ENCODE results near the gene WASF3. TPM values are rescaled to one million over a fixed set of nuclear protein-coding genes. Genes with fewer than 3 reads are reported as not detected.

Gene WASF3
- total and polyA plus RNA-seq, 2 donors from 2014 or later: 3.7 to 18.5 TPM

DNA sequence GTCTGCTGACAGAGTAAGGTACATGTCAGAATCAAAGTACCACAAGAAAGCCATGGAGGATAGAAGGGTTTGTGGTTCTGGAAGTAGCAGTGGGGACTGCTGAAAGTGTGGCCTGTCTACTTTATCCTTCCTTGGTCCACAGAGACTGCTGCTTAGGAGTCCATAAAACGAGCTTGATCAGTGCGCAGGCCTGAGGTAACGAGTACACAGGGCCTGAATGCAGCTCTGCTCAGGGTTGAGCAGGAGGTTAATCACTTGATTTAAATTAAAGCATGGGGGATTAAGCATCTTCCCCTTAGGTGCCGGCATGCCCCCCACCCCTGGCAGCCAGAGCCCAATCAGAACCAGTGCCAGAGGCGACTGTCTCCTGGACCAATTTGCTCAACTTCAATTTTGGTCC, 34.9 kb upstream of the WASF3 start:
- no peak for FAIRE-seq
- no peaks in the 10 kb centered on the region for H3K4me1 ChIP-seq (ENCODE audit: control insufficient read depth in 2 of 3, insufficient read depth in 2 of 3, low read depth in 1 of 3, low read length in 3 of 3)
- intact Hi-C loops (cut with DNase I): no loop called here

DNA sequence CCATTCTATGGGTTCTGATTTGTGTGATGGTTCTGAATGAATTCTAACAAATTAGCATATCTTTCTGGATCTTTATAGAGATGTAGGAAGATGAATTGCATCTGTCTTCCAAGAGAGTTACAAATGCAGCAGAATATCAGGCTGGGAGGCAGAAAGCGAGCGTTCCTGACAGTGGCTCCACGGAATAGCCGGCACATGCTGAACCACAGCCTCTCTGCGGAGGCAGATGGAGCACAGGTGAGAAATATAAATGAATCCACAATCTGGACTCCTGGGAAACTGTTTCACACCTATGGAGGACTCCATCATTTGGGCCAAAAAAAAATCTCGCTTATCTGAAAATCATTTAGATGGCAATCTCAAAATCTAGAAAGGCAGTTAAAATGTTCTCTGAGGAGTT, 34.5 kb upstream of the WASF3 start:
- no peaks in the 10 kb centered on the region for H3K27me3 ChIP-seq (ENCODE audit: control insufficient read depth, insufficient read depth, low read length)
- FAIRE-seq (no peak), DNase-seq (no peak)
- intact Hi-C loops (cut with DNase I): no loop called here
- H3K4me1 ChIP-seq (ENCODE audit: control insufficient read depth in 2 of 3, insufficient read depth in 2 of 3, low read depth in 1 of 3, low read length in 3 of 3): no peaks in the 10 kb centered on the region
- H3K9ac ChIP-seq (ENCODE audit: low read length in 3 of 3): no peak overlapping the region
- no peaks in the 10 kb centered on the region for H3K36me3 ChIP-seq (ENCODE audit: control insufficient read depth in 2 of 3, insufficient read depth in 3 of 3, low read length in 3 of 3)
- H3K27ac ChIP-seq (ENCODE audit: low read depth in 2 of 2, low read length in 2 of 2): no peak overlapping the region
- H3K4me3 ChIP-seq (ENCODE audit: low read length in 3 of 3): no peak overlapping the region
- TF ChIP-seq, protein P1, sequence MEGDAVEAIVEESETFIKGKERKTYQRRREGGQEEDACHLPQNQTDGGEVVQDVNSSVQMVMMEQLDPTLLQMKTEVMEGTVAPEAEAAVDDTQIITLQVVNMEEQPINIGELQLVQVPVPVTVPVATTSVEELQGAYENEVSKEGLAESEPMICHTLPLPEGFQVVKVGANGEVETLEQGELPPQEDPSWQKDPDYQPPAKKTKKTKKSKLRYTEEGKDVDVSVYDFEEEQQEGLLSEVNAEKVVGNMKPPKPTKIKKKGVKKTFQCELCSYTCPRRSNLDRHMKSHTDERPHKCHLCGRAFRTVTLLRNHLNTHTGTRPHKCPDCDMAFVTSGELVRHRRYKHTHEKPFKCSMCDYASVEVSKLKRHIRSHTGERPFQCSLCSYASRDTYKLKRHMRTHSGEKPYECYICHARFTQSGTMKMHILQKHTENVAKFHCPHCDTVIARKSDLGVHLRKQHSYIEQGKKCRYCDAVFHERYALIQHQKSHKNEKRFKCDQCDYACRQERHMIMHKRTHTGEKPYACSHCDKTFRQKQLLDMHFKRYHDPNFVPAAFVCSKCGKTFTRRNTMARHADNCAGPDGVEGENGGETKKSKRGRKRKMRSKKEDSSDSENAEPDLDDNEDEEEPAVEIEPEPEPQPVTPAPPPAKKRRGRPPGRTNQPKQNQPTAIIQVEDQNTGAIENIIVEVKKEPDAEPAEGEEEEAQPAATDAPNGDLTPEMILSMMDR (IDR thresholded peaks at IDR 0.05; ENCODE audit: borderline replicate concordance, extremely low read depth, insufficient read depth): no peak
- no peaks in the 10 kb centered on the region for H3K9me3 ChIP-seq (ENCODE audit: control insufficient read depth in 2 of 3, insufficient read depth in 1 of 3, low read length in 3 of 3)

More for the DNA sequence above, 34.9 kb upstream of the WASF3 start:
- Histone ChIP-seq H3K36me3 (ENCODE audit: control insufficient read depth in 2 of 3, insufficient read depth in 3 of 3, low read length in 3 of 3) (no peaks in the 10 kb centered on the region), H3K4me3 (ENCODE audit: low read length in 3 of 3) (no peak overlapping the region), H3K27ac (ENCODE audit: low read depth in 2 of 2, low read length in 2 of 2) (no peak overlapping the region), H3K9me3 (ENCODE audit: control insufficient read depth in 2 of 3, insufficient read depth in 1 of 3, low read length in 3 of 3) (no peaks in the 10 kb centered on the region), H3K27me3 (ENCODE audit: control insufficient read depth, insufficient read depth, low read length) (no peaks in the 10 kb centered on the region), H3K9ac (ENCODE audit: low read length in 3 of 3) (no peak overlapping the region)
- DNase-seq: no peak
- TF ChIP-seq, protein P1 (IDR thresholded peaks at IDR 0.05; ENCODE audit: borderline replicate concordance, extremely low read depth, insufficient read depth): no peak

DNA sequence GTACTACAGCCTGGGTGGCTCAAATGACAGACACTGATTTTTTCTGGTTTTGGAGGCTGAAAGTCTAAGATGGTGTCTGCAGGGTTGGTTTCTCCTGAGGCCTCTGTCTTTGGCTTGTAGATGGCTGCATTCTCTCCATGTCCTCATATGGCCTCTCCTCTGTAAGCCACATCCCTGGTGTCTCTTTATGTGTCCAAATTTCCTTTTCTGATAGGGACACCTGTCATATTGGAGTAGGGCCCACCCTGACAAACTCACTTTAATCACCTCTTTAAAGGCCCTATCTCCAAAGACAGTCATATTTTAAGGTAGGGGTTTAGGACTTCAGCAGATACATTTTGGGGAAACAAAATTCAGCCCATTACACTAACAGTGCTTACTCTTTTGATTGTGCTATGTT, 32.0 kb upstream of the WASF3 start:
- no peak overlapping the region for H3K4me3 ChIP-seq (ENCODE audit: low read length in 3 of 3)
- intact Hi-C loops (cut with DNase I): no loop called here
- TF ChIP-seq, protein P1 (IDR thresholded peaks at IDR 0.05; ENCODE audit: borderline replicate concordance, extremely low read depth, insufficient read depth): no peak
- no peaks in the 10 kb centered on the region for H3K27me3 ChIP-seq (ENCODE audit: control insufficient read depth, insufficient read depth, low read length)
- no peaks in the 10 kb centered on the region for H3K36me3 ChIP-seq (ENCODE audit: control insufficient read depth in 2 of 3, insufficient read depth in 3 of 3, low read length in 3 of 3)
- FAIRE-seq (no peak), DNase-seq (no peak)
- H3K9ac ChIP-seq (ENCODE audit: low read length in 3 of 3): no peak overlapping the region
- no peak overlapping the region for H3K27ac ChIP-seq (ENCODE audit: low read depth in 2 of 2, low read length in 2 of 2)
- no peaks in the 10 kb centered on the region for H3K4me1 ChIP-seq (ENCODE audit: control insufficient read depth in 2 of 3, insufficient read depth in 2 of 3, low read depth in 1 of 3, low read length in 3 of 3)
- H3K9me3 ChIP-seq (ENCODE audit: control insufficient read depth in 2 of 3, insufficient read depth in 1 of 3, low read length in 3 of 3): no peaks in the 10 kb centered on the region

DNA sequence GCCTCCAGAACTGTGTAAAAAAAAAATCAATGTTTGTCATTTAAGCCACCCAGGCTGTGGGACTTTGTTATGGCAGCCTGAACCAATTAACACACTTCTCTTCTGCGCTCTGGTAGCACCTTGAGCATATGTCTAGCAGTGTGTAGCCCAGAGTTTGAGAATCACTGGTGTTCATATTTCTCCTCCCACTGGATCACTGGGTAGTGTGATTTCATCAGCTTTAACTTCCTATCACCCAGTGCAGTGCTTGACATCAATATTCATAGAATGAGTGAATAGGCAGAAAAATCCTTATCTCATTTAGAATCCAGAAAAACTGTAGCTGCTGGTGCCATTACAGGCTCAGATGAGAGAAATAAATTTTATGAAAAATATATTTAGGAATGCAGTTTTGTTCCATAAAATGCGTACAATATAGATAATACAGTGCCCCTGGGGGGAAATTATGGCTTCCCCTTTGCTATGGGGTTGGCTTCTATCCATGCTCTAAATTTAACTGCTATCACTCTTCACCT, 30.7 kb upstream of the WASF3 start:
- DNase-seq: no peak
- Histone ChIP-seq H3K27me3 (ENCODE audit: control insufficient read depth, insufficient read depth, low read length) (no peaks in the 10 kb centered on the region), H3K4me3 (ENCODE audit: low read length in 3 of 3) (no peak overlapping the region), H3K9me3 (ENCODE audit: control insufficient read depth in 2 of 3, insufficient read depth in 1 of 3, low read length in 3 of 3) (no peaks in the 10 kb centered on the region), H3K36me3 (ENCODE audit: control insufficient read depth in 2 of 3, insufficient read depth in 3 of 3, low read length in 3 of 3) (no peaks in the 10 kb centered on the region), H3K27ac (ENCODE audit: low read depth in 2 of 2, low read length in 2 of 2) (no peak overlapping the region), H3K9ac (ENCODE audit: low read length in 3 of 3) (no peak overlapping the region), H3K4me1 (ENCODE audit: control insufficient read depth in 2 of 3, insufficient read depth in 2 of 3, low read depth in 1 of 3, low read length in 3 of 3) (no peaks in the 10 kb centered on the region)
- TF ChIP-seq, protein P1 (IDR thresholded peaks at IDR 0.05; ENCODE audit: borderline replicate concordance, extremely low read depth, insufficient read depth): no peak
- FAIRE-seq: no peak
- intact Hi-C loops (cut with DNase I): no loop called here
